ENCODE results near the gene APH1B.

Gene APH1B

GRCh38 chr15:63254991-63255390, 22.4 kb upstream of the APH1B start:
- FAIRE-seq: no peak

DNA sequence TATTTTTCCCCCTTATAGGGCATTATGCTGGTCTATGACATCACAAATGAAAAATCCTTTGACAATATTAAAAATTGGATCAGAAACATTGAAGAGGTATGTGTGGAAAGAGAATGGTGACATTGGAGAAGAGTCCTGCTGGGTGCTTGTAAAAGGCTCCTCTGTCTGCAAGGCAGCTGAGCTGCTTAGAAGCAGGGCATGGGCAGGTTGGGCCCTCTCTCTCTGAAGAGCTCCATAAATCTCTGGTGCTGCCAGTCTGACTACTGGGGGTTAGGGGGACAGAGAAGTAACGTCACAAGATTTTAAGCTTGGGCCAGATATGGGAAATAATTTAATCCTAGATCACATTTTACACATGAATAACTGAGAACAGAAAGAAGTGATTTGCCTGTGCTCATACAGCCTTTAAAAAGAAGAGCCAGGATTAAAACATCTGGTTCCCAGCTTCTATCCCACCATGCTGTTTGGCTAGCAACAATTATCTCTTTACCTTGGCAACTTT, 21.9 kb upstream of the APH1B start:
- no peak for FAIRE-seq

DNA sequence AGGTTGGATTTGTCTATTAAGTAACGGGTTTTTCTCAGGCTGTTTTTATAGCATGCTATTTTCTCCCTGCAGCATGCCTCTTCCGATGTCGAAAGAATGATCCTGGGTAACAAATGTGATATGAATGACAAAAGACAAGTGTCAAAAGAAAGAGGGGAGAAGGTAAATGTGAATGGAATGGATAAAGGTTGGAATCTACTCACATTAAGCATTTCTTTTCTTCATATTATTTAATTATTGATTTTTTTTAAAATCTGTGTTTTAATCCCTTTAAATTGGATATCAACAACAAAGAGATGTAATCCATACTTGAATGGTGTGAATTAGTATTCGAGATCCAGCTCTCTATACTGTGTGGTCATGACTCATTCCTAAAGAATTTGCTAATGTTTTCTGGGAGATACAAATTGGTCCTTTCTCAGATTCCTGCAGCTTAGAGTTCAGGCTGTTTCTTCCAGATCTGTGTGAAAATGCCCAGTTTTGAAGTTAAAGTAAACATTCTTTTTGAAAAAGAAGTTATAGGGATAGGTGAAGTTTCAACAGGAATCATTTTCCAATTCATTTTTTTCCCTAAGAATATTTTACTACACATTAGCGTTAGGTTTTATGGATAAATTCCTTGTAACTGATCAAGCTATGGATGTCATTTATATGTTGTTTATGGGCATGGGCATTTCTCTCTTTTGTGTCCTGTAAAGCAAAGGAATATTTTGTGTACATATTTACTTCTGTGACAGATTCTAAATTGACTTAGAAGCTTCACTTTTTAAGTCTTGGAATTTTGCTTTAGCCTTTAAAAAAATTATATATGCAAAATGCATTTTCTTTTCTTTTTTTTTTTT, 20.8 kb upstream of the APH1B start:
- peak; percentile 81 for FAIRE-seq

- FAIRE-seq: no peak
Observed at GRCh38 chr15:63258658-63259057, 18.7 kb upstream of the APH1B start.

DNA sequence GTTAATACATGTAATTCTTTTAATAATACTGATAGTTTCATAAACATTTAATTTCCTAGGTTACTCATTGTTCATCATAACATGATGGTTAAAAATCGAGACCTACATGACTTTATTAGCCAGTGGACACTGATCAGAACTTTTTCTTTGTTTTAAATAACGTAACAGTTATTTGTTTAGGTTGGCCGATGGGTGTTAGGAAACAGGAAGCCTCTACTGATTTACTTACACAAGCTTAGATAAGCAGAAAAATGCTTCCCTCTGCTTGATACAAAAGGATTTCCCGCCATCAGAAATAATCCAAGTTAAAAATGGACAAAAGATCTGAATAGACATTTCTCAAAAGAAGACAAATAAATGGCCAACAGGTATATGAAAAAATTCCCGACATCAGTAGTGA, 16.6 kb upstream of the APH1B start:
- no peak for FAIRE-seq

DNA sequence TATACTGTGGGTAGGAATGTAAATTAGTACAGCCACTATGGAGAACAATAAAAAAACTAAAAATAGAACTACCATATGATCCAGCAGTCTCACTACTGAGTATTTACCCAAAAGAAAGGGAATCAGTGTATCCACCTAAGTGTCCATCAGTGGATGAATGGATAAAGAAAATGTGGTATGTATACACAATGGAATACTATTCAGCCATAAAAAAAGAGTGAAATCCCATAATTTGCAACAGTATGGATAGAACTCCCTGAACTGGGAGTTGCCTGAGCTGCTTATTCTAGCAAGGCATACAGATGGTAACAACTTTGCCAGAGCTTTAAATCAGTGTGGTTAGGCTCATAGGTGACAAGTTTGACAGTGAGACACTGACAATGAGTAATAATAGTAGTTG, 16.1 kb upstream of the APH1B start:
- no peak for FAIRE-seq

DNA sequence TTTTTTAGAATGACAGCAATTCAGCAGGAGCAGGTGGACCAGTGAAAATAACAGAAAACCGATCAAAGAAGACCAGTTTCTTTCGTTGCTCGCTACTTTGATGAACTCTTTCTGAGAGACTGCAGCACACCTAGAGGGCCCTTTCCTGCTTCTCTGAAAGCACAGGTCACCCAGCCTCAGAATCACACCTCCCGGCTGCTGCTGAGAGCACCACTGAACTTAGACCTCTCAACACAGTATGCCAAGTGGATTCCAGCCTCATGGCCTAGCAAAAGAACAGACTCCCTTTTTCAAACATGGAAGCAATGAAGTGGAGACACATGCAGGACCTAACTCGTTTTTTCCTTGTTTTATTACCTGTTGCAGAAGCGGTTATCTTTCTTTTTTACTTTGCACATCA, 13.9 kb upstream of the APH1B start:
- FAIRE-seq: no peak

DNA sequence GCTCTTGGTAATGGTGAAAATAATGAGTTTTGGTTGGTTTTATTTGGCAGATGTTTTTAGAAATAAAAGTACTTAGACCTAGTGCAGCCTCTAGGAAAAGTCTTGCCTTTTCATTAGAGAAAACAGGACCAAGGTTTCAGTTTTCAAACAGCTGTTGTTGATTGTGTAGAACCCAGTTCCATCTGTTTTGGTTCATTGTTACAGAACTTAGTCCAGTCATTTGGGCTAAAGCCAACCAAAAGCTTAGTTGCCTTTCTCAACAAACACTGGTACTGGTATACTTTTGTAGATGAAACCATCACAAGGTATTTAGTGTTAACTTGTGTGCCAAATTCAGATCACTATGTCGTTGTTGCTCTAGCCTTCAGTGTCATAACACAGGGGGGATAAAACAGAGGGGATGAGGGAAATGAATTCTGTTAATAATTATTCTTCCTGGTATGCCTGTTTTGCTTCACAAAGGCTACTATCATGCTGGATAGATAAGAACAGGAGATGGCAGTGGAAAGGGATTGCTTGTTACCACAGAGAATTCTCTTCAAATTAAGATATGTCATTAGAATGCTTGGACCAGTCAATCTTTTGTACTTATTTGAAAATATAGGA, 12.6 kb upstream of the APH1B start:
- no peak for FAIRE-seq

GRCh38 chr15:63274427-63274826, 3.0 kb upstream of the APH1B start:
- FAIRE-seq: no peak

DNA sequence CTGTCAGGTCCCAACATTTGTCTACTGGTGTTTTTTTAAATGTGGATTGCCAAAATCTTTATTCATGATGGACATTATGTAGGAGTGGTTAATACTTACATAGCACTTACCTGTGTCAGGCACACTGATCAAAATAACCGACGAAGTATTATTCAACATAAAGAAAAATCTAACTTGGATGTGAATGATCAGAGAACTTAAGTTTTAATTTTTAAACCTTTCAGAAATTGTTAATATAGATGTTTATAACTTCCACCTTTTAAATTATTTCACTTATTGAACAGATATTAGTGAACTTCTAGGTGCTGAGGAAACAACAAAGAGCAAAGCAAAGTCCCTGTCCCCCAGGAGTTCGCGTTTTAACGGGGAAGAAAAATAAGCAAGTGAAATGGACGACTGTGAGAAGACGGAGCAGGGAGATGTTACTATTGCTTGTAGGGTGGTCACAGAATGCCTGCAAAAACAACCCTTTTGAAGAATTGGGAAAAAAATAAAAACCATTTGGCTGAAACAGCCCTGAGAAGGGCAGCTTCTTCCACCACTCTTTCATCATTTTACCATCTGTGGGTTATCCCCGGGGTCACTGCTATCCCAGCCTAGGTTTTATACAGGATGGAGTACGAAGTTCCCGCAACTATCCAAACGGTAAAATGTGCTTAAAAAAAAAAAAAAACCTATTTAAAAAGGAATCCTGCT, 915 bp upstream of the APH1B start:
- no peak for FAIRE-seq

DNA sequence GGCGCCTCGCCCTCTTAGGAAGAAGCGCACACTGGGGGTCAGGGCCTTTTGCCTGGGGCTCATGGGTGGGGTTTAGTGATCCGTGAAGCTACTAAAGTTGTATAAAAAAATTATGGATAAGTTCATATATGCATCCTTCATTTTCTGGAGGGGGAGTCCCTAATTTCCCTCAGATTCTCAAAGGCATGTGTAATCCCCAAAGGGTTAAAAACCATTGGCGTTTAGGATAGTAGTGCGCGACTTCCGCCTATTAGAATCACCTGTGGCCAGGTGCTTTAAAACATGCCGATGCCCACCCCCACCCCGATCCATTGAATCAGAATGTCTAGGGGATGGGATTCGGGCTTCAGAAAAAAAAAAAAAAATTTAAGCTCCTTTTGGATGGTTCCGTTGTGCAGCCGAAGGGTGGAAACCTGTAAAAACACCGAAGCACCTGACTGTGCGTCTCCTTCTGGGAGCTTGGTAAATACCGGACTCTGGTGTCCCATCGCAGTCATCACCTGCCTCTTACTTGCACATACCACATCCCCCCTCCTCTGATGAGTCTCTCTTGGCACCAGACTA, 570 bp downstream of the APH1B start:
- FAIRE-seq: no peak

DNA sequence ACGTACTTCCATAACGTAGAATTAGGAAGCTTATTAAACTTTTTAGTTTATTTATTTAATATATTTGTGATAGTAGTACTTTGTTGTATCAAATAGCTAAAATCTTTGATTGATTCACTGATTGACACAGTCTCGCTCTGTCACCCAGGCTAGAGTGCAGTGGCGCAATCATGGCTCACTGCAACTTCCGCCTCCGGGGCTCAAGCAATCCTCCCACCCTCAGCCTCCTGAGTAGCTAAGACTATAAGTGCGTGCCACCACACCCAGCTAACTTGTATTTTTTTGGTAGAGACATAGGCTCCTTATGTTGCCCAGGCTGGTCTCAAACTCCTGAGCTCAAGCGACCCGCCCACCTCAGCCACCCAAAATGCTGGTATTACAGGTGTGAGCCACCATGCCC, 5.7 kb downstream of the APH1B start:
- no peak for FAIRE-seq

DNA sequence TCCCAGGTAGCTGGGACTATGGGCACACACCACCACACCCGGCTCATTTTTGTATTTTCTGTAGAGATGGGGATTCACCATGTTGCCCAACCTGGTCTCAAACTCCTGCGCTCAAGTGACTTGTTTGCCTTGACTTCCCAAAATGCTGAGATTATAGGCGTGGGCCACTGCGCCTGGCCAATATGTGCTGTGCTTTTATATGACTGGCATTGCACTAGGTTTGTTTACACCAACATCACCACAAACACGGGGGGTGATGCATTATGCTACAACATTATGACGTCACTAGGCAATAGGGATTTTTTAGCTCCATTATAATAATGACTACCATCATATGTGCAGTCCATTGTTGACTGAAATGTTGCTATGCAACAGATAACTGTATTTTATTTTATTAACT, 6.9 kb downstream of the APH1B start:
- no peak for FAIRE-seq

GRCh38 chr15:63287109-63287508, 9.7 kb downstream of the APH1B start:
- FAIRE-seq: peak; percentile 47

DNA sequence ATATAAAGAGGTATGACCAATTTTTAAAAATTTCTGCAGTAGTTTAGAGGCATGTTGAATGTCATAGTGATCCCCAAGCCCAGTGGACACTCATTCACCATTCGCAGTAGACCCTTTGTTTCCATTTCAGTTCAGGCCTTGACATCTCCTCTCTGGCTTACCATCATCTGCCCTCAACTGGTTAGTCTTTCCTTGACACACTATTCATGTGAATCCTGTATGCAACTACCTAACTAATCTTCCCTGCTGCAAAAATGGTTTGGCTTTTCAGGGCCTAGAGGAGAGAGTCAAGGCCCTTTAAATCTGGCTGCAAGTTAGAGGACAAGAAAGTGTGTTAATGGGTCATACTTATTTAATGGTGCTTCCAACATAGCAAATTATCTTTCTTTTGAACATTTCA, 10.9 kb downstream of the APH1B start:
- no peak for FAIRE-seq

GRCh38 chr15:63288778-63289378, 11.5 kb downstream of the APH1B start:
- FAIRE-seq: peak; percentile 96

- no peak for FAIRE-seq
Observed at GRCh38 chr15:63291507-63291906, 14.1 kb downstream of the APH1B start.

GRCh38 chr15:63292241-63292640, 14.8 kb downstream of the APH1B start:
- no peak for FAIRE-seq

GRCh38 chr15:63292771-63293170, 15.4 kb downstream of the APH1B start:
- FAIRE-seq: no peak

DNA sequence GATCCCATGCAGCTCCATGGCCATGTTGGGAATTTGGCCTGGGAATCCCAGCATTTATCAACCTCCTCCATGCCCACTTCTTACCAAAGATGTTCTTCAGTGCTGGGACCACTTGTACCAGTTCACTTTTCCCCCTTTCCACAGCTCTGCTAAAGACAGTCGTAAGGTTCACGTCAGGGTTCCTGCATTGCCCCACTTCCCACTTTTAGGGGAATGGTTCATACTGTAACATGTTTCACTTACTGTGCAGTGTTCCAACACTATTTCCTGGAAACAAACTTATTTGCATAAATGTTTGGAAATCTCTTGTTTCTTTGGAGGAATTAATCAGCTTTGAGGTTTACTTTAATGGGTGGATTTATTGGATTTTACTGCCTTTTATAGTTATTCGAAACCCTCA, 17.0 kb downstream of the APH1B start:
- FAIRE-seq: no peak

- no peak for FAIRE-seq
Observed at GRCh38 chr15:63295341-63295740, 17.9 kb downstream of the APH1B start.

GRCh38 chr15:63296195-63296594, 18.8 kb downstream of the APH1B start:
- no peak for FAIRE-seq

DNA sequence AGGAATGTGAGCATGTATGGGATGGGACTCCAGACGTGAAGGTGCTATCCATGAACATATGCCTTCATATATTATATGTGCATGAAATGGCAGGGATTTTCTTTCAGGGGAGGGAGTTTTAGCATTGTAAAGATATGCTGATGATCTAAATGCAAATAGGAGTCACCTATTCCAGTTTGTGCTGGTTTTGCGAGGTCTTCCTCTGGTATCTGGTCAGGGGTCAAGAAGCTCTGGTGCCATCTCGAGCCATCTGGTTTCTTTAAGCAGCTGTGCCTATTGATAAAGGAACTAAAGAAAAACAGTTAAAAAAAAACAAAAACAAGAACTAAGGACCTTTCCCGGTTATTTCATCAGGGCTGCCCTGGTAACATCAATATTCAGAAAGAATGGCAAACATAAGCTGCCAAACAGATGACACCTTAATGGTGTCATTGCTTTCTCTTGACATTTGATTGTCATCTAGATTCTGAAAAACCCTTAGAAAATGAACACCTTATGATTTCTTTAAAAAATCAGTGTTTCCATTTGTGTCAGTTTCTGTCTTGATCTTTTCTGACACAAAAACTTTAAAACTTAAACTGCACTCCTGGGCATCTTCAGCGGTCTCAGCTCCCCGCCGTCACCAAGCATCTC, 22.7 kb downstream of the APH1B start:
- FAIRE-seq: no peak

Data from TTC549 (cell line).